Calu3 (cell line): ENCODE data around the gene DPYSL3. TPM values are rescaled to one million over a fixed set of nuclear protein-coding genes. Genes with fewer than 3 reads are reported as not detected.

ENCODE experiments used
- BruUV-seq: library from RNA; stranded (reverse); fragments of 400-500 nt; replicated peaks from 2 replicates; lab custom pipeline; 2021; lab: Mats Ljungman, UMichigan
- CTCF ChIA-PET: fragments of 300-600 bp; sonication (Branson Sonifier 250); formaldehyde crosslinking; loops from one replicate; lab custom pipeline; 2022; ENCODE audit warnings: antibody characterized with exemption; lab: Charles Lee
- DNase-seq: peaks from one replicate; pipeline ENCODE4 v3.0.0; 2022
- H3K27ac Mint-ChIP-seq: one replicate; pipeline ENCODE4 v1.8.0; 2022; ENCODE audit warnings: mixed read lengths; ENCODE audit not compliant: unreplicated experiment
- H3K27me3 Mint-ChIP-seq: one replicate; pipeline ENCODE4 v1.8.0; 2022; ENCODE audit warnings: mixed read lengths; ENCODE audit not compliant: unreplicated experiment
- H3K36me3 Mint-ChIP-seq: one replicate; pipeline ENCODE4 v1.8.0; 2022; ENCODE audit warnings: mild to moderate bottlenecking, moderate library complexity, mixed read lengths; ENCODE audit not compliant: insufficient read depth, unreplicated experiment
- H3K4me1 Mint-ChIP-seq: one replicate; pipeline ENCODE4 v1.8.0; 2022; ENCODE audit warnings: mild to moderate bottlenecking, low read depth, mixed read lengths; ENCODE audit not compliant: unreplicated experiment
- H3K4me3 Mint-ChIP-seq: one replicate; pipeline ENCODE4 v1.8.0; 2022; ENCODE audit warnings: mild to moderate bottlenecking, low read depth, moderate library complexity, mixed read lengths; ENCODE audit not compliant: unreplicated experiment
- H3K9me3 Mint-ChIP-seq: one replicate; pipeline ENCODE4 v1.8.0; 2022; ENCODE audit warnings: low read depth, mixed read lengths; ENCODE audit not compliant: unreplicated experiment
- intact Hi-C: fragments of 100-400 bp; cut with micrococcal nuclease; formaldehyde crosslinking; loops from one replicate; pipeline ENCODE4 v1.10.0; 2022; ENCODE audit not compliant: unreplicated experiment
- total RNA-seq: library from RNA; stranded (reverse); gene quantifications from 2 replicates; pipeline ENCODE4 v1.2.3, GENCODE V29; 2022
- TF ChIP-seq, protein P1 (sequence below): fragments of 200-600 bp; IDR thresholded peaks from one replicate; pipeline ENCODE4 v1.8.0; 2022; ENCODE audit warnings: antibody characterized with exemption; ENCODE audit not compliant: unreplicated experiment

DPYSL3 gene
- total RNA-seq, 1 experiment from 2014 or later, result 26.6 TPM

DNA sequence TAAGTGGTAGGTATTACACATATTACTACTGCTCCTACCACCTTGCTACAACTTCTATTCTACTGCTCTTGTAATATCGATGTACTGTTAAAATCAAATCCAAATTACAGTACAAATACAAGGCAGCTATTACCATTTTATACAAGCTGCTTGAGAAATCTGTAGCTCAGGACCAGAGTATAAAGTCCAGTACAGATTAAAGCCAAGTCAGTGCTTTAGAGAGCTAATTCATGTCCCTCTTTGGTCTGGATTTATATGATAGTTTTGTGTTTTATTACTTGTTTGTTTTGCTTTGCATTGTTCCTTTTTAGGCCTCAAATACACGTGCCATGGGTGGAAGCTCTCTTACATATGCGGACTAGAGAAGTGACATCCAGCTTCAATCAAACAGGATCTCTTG is 75.8 kb downstream of the DPYSL3 start:
- intact Hi-C loops, result no loop called here
- Mint-ChIP-seq H3K36me3 (no peaks in the 10 kb centered on the region), H3K4me1 (no peaks in the 10 kb centered on the region), H3K27ac (no peak overlapping the region), H3K4me3 (no peak overlapping the region), H3K9me3 (peaks cover 2% of the 10 kb centered on the region), H3K27me3 (no peaks in the 10 kb centered on the region)
- no peak for DNase-seq
- BruUV-seq, result no TSS peak
- CTCF ChIA-PET, result interaction anchor here (0.6 kb wide), 1 partner anchor 143 kb away, joined by 3 read pairs; no protein-coding TSS in a partner anchor
- TF ChIP-seq, protein P1, sequence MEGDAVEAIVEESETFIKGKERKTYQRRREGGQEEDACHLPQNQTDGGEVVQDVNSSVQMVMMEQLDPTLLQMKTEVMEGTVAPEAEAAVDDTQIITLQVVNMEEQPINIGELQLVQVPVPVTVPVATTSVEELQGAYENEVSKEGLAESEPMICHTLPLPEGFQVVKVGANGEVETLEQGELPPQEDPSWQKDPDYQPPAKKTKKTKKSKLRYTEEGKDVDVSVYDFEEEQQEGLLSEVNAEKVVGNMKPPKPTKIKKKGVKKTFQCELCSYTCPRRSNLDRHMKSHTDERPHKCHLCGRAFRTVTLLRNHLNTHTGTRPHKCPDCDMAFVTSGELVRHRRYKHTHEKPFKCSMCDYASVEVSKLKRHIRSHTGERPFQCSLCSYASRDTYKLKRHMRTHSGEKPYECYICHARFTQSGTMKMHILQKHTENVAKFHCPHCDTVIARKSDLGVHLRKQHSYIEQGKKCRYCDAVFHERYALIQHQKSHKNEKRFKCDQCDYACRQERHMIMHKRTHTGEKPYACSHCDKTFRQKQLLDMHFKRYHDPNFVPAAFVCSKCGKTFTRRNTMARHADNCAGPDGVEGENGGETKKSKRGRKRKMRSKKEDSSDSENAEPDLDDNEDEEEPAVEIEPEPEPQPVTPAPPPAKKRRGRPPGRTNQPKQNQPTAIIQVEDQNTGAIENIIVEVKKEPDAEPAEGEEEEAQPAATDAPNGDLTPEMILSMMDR, result no peak

DNA sequence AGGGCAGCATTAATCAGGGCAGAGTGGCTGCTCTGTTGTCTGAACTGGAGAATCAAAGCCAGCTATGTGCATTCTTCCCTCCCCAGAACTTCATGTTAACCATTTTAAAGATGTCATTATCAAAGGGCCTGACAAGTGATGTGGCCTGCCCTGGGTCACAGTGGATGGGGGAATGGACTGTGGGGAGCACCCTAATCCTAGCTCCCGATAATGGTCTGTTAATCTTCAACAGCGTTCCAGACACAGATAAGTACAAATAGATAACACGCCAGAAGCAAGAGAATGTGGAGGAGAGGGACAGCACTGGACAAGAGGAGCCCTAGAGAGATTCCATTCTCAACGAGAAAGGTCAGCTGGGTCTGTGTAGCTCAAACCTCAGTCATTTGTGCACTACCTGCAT is 77.5 kb downstream of the DPYSL3 start:
- peaks cover 2% of the 10 kb centered on the region for H3K9me3 Mint-ChIP-seq
- H3K27ac Mint-ChIP-seq, result no peak overlapping the region
- H3K4me3 Mint-ChIP-seq, result no peak overlapping the region
- H3K36me3 Mint-ChIP-seq, result no peaks in the 10 kb centered on the region
- no peaks in the 10 kb centered on the region for H3K27me3 Mint-ChIP-seq
- H3K4me1 Mint-ChIP-seq, result no peaks in the 10 kb centered on the region
- DNase-seq, result no peak
- CTCF ChIA-PET, result no interaction called here
- no TSS peak for BruUV-seq
- intact Hi-C loops, result no loop called here
- TF ChIP-seq, protein P1, result no peak

DNA sequence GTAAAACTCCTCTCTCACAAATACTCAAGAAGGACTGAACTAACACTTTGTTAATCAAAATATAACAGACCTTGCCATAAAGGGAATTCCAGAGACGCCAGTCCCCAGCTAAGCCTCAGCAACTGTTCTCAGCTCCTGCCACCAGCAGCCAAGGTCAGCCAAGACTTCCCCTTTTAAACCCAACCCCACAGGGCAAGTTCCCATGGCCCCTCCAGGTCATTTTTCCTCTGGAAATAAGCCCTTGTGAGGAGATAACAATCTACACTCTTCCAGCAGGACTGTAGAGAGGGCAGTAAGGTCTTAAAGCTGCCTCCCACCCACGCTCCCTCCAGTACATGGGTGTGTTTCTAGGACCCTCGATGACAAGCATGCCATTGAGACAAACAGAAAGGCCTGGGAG is 78.3 kb downstream of the DPYSL3 start:
- BruUV-seq, result no TSS peak
- intact Hi-C loops, result no loop called here
- DNase-seq, result no peak
- Mint-ChIP-seq H3K4me1 (peaks cover 7% of the 10 kb centered on the region), H3K9me3 (peaks cover 2% of the 10 kb centered on the region), H3K4me3 (no peak overlapping the region), H3K36me3 (no peaks in the 10 kb centered on the region), H3K27me3 (no peaks in the 10 kb centered on the region), H3K27ac (no peak overlapping the region)
- CTCF ChIA-PET, result interaction anchor here (1.0 kb wide), 1 partner anchor 20 kb away, joined by 3 read pairs; no protein-coding TSS in a partner anchor
- TF ChIP-seq, protein P1, result no peak

DNA sequence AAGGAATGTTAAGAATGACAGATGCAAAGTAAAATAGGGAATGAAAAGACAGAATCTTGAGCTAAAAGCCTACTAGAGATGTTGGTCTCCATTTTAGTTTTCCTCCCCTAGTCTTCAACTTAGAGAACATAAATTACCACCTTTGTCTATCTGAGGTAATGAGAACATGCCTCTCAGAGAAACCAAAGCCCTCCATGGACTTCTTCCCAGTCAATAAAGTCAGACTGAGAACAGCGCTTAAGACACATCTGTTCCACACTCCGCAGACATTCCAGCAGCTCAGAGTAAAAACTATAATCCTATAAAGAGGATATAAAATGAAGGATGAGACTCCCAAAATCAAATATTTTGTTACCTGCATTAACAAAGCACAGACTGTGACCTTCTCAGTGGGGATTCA is 79.2 kb downstream of the DPYSL3 start:
- BruUV-seq, result no TSS peak
- H3K27ac Mint-ChIP-seq, result no peak overlapping the region
- H3K36me3 Mint-ChIP-seq, result no peaks in the 10 kb centered on the region
- H3K4me3 Mint-ChIP-seq, result no peak overlapping the region
- H3K9me3 Mint-ChIP-seq, result peaks cover 2% of the 10 kb centered on the region
- intact Hi-C loops, result no loop called here
- peaks cover 7% of the 10 kb centered on the region for H3K4me1 Mint-ChIP-seq
- TF ChIP-seq, protein P1, result no peak
- no peaks in the 10 kb centered on the region for H3K27me3 Mint-ChIP-seq
- no peak for DNase-seq
- CTCF ChIA-PET, result interaction anchor here (0.9 kb wide), 1 partner anchor 41 kb away, joined by 3 read pairs; no protein-coding TSS in a partner anchor
